ENCODE data around the gene KRTAP13-1. TPM values are rescaled to one million over a fixed set of nuclear protein-coding genes. Genes with fewer than 3 reads are reported as not detected.

Gene KRTAP13-1
- total and polyA plus RNA-seq, 2 of the 4 experiments (the other 2 are of a cell fraction) = not detected

GRCh38 chr21:30354308-30355005 lies 41.4 kb upstream of the KRTAP13-1 start:
- no peaks in the 10 kb centered on the region for H3K36me3 ChIP-seq (ENCODE audit: control insufficient read depth, insufficient read depth, low read length)
- no peak overlapping the region for H4K91ac ChIP-seq (ENCODE audit: insufficient read depth, low read depth, low read length)
- no peak overlapping the region for H3K27ac ChIP-seq (ENCODE audit: insufficient read depth, low read length)
- H3K9me3 ChIP-seq (ENCODE audit: control insufficient read depth, insufficient read depth, low read length) = peaks cover 10% of the 10 kb centered on the region
- dilution Hi-C loops (cut with HindIII; ENCODE audit: low sequenced_read_pairs, unreplicated experiment) = no loop called here
- H3K4me2 ChIP-seq (ENCODE audit: low read depth, low read length) = no peak overlapping the region
- H3K9ac ChIP-seq (ENCODE audit: low read depth, low read length) = no peak overlapping the region
- no peaks in the 10 kb centered on the region for H3K9me1 ChIP-seq (ENCODE audit: insufficient read depth, low read length)
- no peak overlapping the region for H3K4ac ChIP-seq (ENCODE audit: low read depth, low read length)
- H4K20me1 ChIP-seq (ENCODE audit: insufficient read depth, low read length) = no peaks in the 10 kb centered on the region
- H4K8ac ChIP-seq (ENCODE audit: low read depth in 2 of 2, low read length in 2 of 2) = no peak overlapping the region
- no peak overlapping the region for H2AK5ac ChIP-seq (ENCODE audit: low read depth, low read length)
- H2BK15ac ChIP-seq (ENCODE audit: low read depth, low read length) = no peak overlapping the region
- no peak overlapping the region for H4K5ac ChIP-seq (ENCODE audit: low read depth, low read length)
- H3K4me3 ChIP-seq (ENCODE audit: insufficient read depth, low read depth, low read length) = no peak overlapping the region
- WGBS, 2 experiments (ENCODE audit: extremely low coverage in 2 of 2, insufficient read length in 1 of 2) = no CpG with 5 or more reads among the region's 1 CpG
- H2BK5ac ChIP-seq (ENCODE audit: low read depth, low read length, poor library complexity, severe bottlenecking) = no peak overlapping the region
- H2AK9ac ChIP-seq (replicated peaks; ENCODE audit: low read depth, low read length, poor library complexity) = no peak overlapping the region
- ChIA-PET CTCF (interaction anchor here (0.7 kb wide), 1 partner anchor 16 kb away, joined by 5 read pairs; no protein-coding TSS in a partner anchor), POLR2A (ENCODE audit: unreplicated experiment) (no interaction called here)
- no peak overlapping the region for H3K23ac ChIP-seq (ENCODE audit: low read depth, low read length)
- DNase-seq = no peak
- no peaks in the 10 kb centered on the region for H3K27me3 ChIP-seq (ENCODE audit: control insufficient read depth, insufficient read depth, low read length)
- no peak overlapping the region for H2AFZ ChIP-seq (replicated peaks; ENCODE audit: low read length, poor library complexity)
- intact Hi-C loops (cut with micrococcal nuclease) = no loop called here
- H3K4me1 ChIP-seq (ENCODE audit: control insufficient read depth, insufficient read depth, low read length) = no peaks in the 10 kb centered on the region
- no peak overlapping the region for H3K14ac ChIP-seq (replicated peaks; ENCODE audit: low read depth, low read length)
- in situ Hi-C loops (cut with MboI; ENCODE audit: low sequenced_read_pairs) = no loop called here
- H2BK120ac ChIP-seq (ENCODE audit: low read depth, low read length) = no peak overlapping the region
- ATAC-seq (ENCODE audit: low read depth) = no peak
- TF ChIP-seq CHD1 (IDR thresholded peaks at IDR 0.05; ENCODE audit: low read depth, low read length) (no peak), NFE2L2 (IDR thresholded peaks at IDR 0.05; ENCODE audit: low read depth, low read length) (no peak), RCOR1 (IDR thresholded peaks at IDR 0.05; ENCODE audit: insufficient replicate concordance, low read length) (no peak), MAZ (IDR thresholded peaks at IDR 0.05; ENCODE audit: borderline replicate concordance, low read depth, low read length) (no peak), CTCF (conservative IDR thresholded peaks at IDR 0.05; ENCODE audit: low read depth, low read length) (no peak), SMC3 (IDR thresholded peaks at IDR 0.05; ENCODE audit: low read depth, low read length) (no peak), RFX5 (IDR thresholded peaks at IDR 0.05; ENCODE audit: low read depth, low read length) (no peak), ELK1 (IDR thresholded peaks at IDR 0.05; ENCODE audit: borderline replicate concordance, low read depth, low read length) (no peak), FOS (IDR thresholded peaks at IDR 0.05; ENCODE audit: low read depth, low read length) (no peak), MXI1 (IDR thresholded peaks at IDR 0.05; ENCODE audit: borderline replicate concordance, low read depth, low read length) (no peak), POLR2A (IDR thresholded peaks at IDR 0.05; ENCODE audit: low read depth, low read length) (no peak), USF2 (IDR thresholded peaks at IDR 0.05; ENCODE audit: low read depth, low read length) (no peak), CEBPB (IDR thresholded peaks at IDR 0.05; ENCODE audit: low read depth, low read length) (no peak)
- no peaks in the 10 kb centered on the region for H3K79me1 ChIP-seq (ENCODE audit: low read depth in 1 of 2, low read length in 2 of 2)
- H3K56ac ChIP-seq (ENCODE audit: extremely low read depth, insufficient read depth, low read length) = no peak overlapping the region
- no TSS peak for BruUV-seq (replicated peaks)
- no peak overlapping the region for H2BK20ac ChIP-seq (ENCODE audit: low read depth, low read length)
- H3K18ac ChIP-seq (ENCODE audit: low read depth, low read length) = no peak overlapping the region
